OCI-LY1 (cell line): ENCODE results near the gene CNN3.

Experiments used
- H2AFZ ChIP-seq: fragments of 200-600 bp; sonication (generic), shearing (Covaris generic); 2 replicates; pipeline ENCODE4 v1.6.0; 2014; ENCODE audit warnings: antibody characterized with exemption, mild to moderate bottlenecking, low read length
- H3F3A ChIP-seq: fragments of 200-600 bp; sonication (generic), shearing (Covaris generic); 2 replicates; pipeline ENCODE4 v1.6.0; 2014; ENCODE audit warnings: mild to moderate bottlenecking, antibody characterized with exemption, low read length, moderate library complexity; ENCODE audit not compliant: insufficient read depth
- H3K27ac ChIP-seq: fragments of 200-600 bp; sonication (generic); 2 replicates; pipeline ENCODE4 v1.5.1; 2014; ENCODE audit warnings: low read length, mixed run types, mild to moderate bottlenecking, low read depth; ENCODE audit not compliant: poor library complexity, severe bottlenecking
- H3K27me3 ChIP-seq: fragments of 200-600 bp; sonication (generic); 2 replicates; pipeline ENCODE4 v1.6.0; 2014; ENCODE audit warnings: antibody characterized with exemption, mild to moderate bottlenecking, low read length, moderate library complexity; ENCODE audit not compliant: insufficient read depth
- H3K36me3 ChIP-seq: fragments of 200-600 bp; sonication (generic); 2 replicates; pipeline ENCODE4 v1.6.1; 2014; ENCODE audit warnings: mild to moderate bottlenecking, antibody characterized with exemption, low read length, moderate library complexity, mixed read lengths; ENCODE audit not compliant: insufficient read depth
- H3K4me1 ChIP-seq: fragments of 200-600 bp; sonication (generic); 2 replicates; pipeline ENCODE4 v1.5.1; 2014; ENCODE audit warnings: mild to moderate bottlenecking, low read length, moderate library complexity; ENCODE audit not compliant: insufficient read depth, severe bottlenecking
- H3K4me2 ChIP-seq: fragments of 200-600 bp; sonication (generic), shearing (Covaris generic); 2 replicates; pipeline ENCODE4 v1.6.1; 2014; ENCODE audit warnings: low read length
- H3K4me3 ChIP-seq: fragments of 200-600 bp; sonication (generic); 2 replicates; pipeline ENCODE4 v1.5.1; 2014; ENCODE audit warnings: low read length, low read depth, mild to moderate bottlenecking, mixed read lengths; ENCODE audit not compliant: poor library complexity, severe bottlenecking
- H3K79me2 ChIP-seq: fragments of 200-600 bp; shearing (Covaris generic); 2 replicates; pipeline ENCODE4 v1.6.1; 2016; ENCODE audit warnings: mixed run types, low read length, mixed read lengths; ENCODE audit not compliant: insufficient read depth
- H3K9ac ChIP-seq: fragments of 200-600 bp; sonication (generic), shearing (Covaris generic); 2 replicates; pipeline ENCODE4 v1.6.1; 2014; ENCODE audit warnings: mild to moderate bottlenecking, low read length, mixed read lengths
- H3K9me2 ChIP-seq: fragments of 200-600 bp; sonication (generic), shearing (Covaris generic); 2 replicates; pipeline ENCODE4 v1.6.1; 2014; ENCODE audit warnings: low read depth, mild to moderate bottlenecking, low read length, mixed read lengths
- H3K9me3 ChIP-seq: fragments of 200-600 bp; shearing (Covaris generic); 2 replicates; pipeline ENCODE4 v1.6.1; 2014; ENCODE audit warnings: low read length, mixed read lengths
- H4K20me1 ChIP-seq: fragments of 200-600 bp; sonication (generic), shearing (Covaris generic); 2 replicates; pipeline ENCODE4 v1.6.0; 2016; ENCODE audit warnings: mild to moderate bottlenecking, low read length; ENCODE audit not compliant: insufficient read depth
- EZH2 ChIP-seq: fragments of 200-600 bp; sonication (generic), shearing (Covaris generic); IDR thresholded peaks from 2 replicates; pipeline ENCODE4 v1.8.0; 2017; ENCODE audit warnings: borderline replicate concordance, mixed run types, mild to moderate bottlenecking, antibody characterized with exemption, low read length, moderate library complexity, mixed read lengths
- TF ChIP-seq, protein P1 (sequence below): fragments of 200-600 bp; sonication (generic), shearing (Covaris generic); IDR thresholded peaks from 2 replicates; pipeline ENCODE4 v1.5.1; 2017; ENCODE audit warnings: mild to moderate bottlenecking, antibody characterized with exemption, low read length, moderate library complexity, mixed read lengths

The CNN3 gene

DNA sequence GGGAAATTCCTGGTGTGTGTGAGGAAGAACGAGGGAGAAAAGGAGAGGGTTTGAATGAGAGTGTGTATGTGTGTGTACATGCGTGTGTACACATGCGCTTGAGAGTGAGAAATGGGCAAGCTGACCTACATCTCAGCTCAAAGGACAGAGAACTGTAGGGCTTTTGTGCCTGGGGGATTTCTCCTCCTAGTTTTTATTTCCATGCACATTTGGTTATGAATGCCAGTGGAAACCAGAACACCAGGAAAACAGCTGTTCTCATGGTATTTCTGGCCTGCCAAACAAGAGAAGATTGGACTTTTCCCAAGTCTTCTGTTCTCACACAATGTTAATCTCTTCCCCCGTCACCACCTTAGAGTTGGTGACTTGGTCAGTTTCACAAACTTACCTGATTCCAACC lies 61.5 kb downstream of the CNN3 start:
- Histone ChIP-seq H3K79me2 (no peaks in the 10 kb centered on the region), H3K4me1 (no peaks in the 10 kb centered on the region), H4K20me1 (no peaks in the 10 kb centered on the region), H3K9me2 (no peaks in the 10 kb centered on the region), H2AFZ (no peak overlapping the region), H3K27me3 (no peaks in the 10 kb centered on the region), H3K9ac (no peak overlapping the region), H3K36me3 (no peaks in the 10 kb centered on the region), H3K9me3 (no peaks in the 10 kb centered on the region), H3K4me2 (no peak overlapping the region), H3F3A (no peaks in the 10 kb centered on the region), H3K27ac (no peak overlapping the region), H3K4me3 (no peak overlapping the region)
- TF ChIP-seq, protein P1, sequence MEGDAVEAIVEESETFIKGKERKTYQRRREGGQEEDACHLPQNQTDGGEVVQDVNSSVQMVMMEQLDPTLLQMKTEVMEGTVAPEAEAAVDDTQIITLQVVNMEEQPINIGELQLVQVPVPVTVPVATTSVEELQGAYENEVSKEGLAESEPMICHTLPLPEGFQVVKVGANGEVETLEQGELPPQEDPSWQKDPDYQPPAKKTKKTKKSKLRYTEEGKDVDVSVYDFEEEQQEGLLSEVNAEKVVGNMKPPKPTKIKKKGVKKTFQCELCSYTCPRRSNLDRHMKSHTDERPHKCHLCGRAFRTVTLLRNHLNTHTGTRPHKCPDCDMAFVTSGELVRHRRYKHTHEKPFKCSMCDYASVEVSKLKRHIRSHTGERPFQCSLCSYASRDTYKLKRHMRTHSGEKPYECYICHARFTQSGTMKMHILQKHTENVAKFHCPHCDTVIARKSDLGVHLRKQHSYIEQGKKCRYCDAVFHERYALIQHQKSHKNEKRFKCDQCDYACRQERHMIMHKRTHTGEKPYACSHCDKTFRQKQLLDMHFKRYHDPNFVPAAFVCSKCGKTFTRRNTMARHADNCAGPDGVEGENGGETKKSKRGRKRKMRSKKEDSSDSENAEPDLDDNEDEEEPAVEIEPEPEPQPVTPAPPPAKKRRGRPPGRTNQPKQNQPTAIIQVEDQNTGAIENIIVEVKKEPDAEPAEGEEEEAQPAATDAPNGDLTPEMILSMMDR: no peak
- TF ChIP-seq EZH2: no peak

DNA sequence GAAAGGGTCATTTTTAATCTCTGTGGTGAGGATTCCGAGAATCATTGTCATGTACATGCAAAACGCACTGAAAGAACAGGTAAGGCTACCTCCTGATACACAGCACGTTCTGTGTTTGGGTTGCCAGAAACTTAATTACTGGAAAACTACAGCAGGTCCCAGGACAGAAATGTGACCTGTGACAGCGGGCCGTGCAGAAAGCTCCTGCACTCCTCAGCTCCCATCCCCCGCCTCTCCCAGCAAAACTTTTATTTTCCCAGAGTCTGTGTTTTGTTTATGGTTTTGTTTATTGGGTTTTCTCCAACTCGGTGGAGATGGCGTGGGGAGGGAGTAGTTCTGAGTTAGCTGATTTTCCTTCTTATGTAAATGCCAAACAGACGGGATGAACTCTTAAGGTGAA lies 62.1 kb downstream of the CNN3 start:
- Histone ChIP-seq H3K27ac (no peak overlapping the region), H3K9me3 (no peaks in the 10 kb centered on the region), H4K20me1 (no peaks in the 10 kb centered on the region), H3K27me3 (no peaks in the 10 kb centered on the region), H3F3A (no peaks in the 10 kb centered on the region), H3K4me1 (no peaks in the 10 kb centered on the region), H3K36me3 (no peaks in the 10 kb centered on the region), H2AFZ (no peak overlapping the region), H3K9ac (no peak overlapping the region), H3K4me2 (no peak overlapping the region), H3K4me3 (no peak overlapping the region), H3K79me2 (no peaks in the 10 kb centered on the region), H3K9me2 (no peaks in the 10 kb centered on the region)
- no peak for TF ChIP-seq EZH2
- TF ChIP-seq, protein P1: no peak

DNA sequence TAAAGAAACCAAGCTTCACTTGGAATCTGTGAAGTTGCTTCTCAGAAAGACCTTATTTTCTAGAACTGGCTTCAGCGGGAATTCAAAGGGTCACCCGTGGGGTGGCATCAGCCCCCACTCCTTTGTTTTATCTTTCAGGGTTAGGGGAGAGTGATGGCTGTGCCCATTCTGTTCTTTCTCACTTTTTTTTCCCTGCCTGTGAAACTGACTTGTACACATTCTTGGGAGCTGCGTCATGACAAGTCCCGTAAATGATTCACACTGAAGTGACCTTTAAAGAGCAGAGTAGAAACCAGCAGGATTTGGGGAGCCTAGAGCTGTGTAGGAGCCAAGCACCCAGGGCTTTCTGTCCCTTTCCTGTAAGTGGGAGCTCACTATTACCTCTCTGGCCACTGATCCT lies 63.0 kb downstream of the CNN3 start:
- Histone ChIP-seq H3K9me2 (no peaks in the 10 kb centered on the region), H3K79me2 (no peaks in the 10 kb centered on the region), H3K36me3 (no peaks in the 10 kb centered on the region), H3K27me3 (no peaks in the 10 kb centered on the region), H3K9ac (no peak overlapping the region), H3K4me2 (no peak overlapping the region), H3K27ac (no peak overlapping the region), H3F3A (no peaks in the 10 kb centered on the region), H3K9me3 (no peaks in the 10 kb centered on the region), H3K4me3 (no peak overlapping the region), H2AFZ (no peak overlapping the region), H3K4me1 (no peaks in the 10 kb centered on the region), H4K20me1 (no peaks in the 10 kb centered on the region)
- no peak for TF ChIP-seq EZH2
- TF ChIP-seq, protein P1: no peak
